ENCODE measurements around the gene XPR1. TPM values are rescaled to one million over a fixed set of nuclear protein-coding genes. Genes with fewer than 3 reads are reported as not detected.

The XPR1 gene
- total and polyA plus RNA-seq, 7 donors, result 3.7 to 19.1 (median 11.2) TPM

- Histone ChIP-seq H3K4me1 (peaks cover 34% of the 10 kb centered on the region), H3K4me3 (no peak overlapping the region), H3K36me3 (ENCODE audit: insufficient read depth in 1 of 2, low read depth in 1 of 2) (no peaks in the 10 kb centered on the region), H3K27ac (no peak overlapping the region), H3K27me3 (ENCODE audit: insufficient read depth in 3 of 3, low read length in 2 of 3) (peaks cover 0 to under 1% (median 0%) of the 10 kb centered on the region in 3 donors), H3K9me3 (no peaks in the 10 kb centered on the region)
- ATAC-seq (no peak), DNase-seq (no peak)
- TF ChIP-seq, protein P1, sequence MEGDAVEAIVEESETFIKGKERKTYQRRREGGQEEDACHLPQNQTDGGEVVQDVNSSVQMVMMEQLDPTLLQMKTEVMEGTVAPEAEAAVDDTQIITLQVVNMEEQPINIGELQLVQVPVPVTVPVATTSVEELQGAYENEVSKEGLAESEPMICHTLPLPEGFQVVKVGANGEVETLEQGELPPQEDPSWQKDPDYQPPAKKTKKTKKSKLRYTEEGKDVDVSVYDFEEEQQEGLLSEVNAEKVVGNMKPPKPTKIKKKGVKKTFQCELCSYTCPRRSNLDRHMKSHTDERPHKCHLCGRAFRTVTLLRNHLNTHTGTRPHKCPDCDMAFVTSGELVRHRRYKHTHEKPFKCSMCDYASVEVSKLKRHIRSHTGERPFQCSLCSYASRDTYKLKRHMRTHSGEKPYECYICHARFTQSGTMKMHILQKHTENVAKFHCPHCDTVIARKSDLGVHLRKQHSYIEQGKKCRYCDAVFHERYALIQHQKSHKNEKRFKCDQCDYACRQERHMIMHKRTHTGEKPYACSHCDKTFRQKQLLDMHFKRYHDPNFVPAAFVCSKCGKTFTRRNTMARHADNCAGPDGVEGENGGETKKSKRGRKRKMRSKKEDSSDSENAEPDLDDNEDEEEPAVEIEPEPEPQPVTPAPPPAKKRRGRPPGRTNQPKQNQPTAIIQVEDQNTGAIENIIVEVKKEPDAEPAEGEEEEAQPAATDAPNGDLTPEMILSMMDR (IDR thresholded peaks at IDR 0.05), result no peak
- 53 to 60% (median 56%) methylated on average over 4 of the region's 4 CpGs for WGBS, 3 donors
- intact Hi-C loops (cut with DNase I), result no loop called here
Measured at GRCh38 chr1:180927841-180928240, 296.0 kb downstream of the XPR1 start.

GRCh38 chr1:180928331-180929230 is 296.8 kb downstream of the XPR1 start:
- no peak overlapping the region for H3K27ac ChIP-seq
- no peaks in the 10 kb centered on the region for H3K9me3 ChIP-seq
- intact Hi-C loops (cut with DNase I), result no loop called here
- no peaks in the 10 kb centered on the region for H3K36me3 ChIP-seq (ENCODE audit: insufficient read depth in 1 of 2, low read depth in 1 of 2)
- TF ChIP-seq, protein P1 (IDR thresholded peaks at IDR 0.05), result no peak
- H3K4me1 ChIP-seq, result peaks cover 34% of the 10 kb centered on the region
- no peak overlapping the region for H3K4me3 ChIP-seq
- WGBS, 3 donors, result 60 to 77% (median 62%) methylated on average over 17 of the region's 17 CpGs
- DNase-seq, result no peak
- no peak for ATAC-seq
- H3K27me3 ChIP-seq (ENCODE audit: insufficient read depth in 3 of 3, low read length in 2 of 3), result no peaks in the 10 kb centered on the region

DNA sequence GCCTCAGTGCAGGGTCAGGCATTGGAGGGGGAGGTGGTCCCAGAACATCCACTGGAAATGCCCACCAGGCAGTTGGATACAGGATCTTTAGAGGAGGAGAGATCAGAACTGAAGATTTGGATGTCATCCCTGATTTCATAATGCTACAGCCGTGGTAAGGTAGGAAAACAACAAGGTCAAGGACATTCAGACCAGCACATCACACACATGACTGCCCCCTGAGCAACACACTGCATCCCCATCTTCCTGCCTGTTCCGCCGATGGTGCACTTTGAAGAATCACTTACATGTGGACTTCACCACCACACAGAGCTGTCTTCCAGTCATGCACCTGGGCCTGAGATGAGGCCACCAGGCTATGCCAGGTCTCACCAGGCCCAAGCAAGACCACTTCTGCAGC is 297.6 kb downstream of the XPR1 start:
- ATAC-seq, result no peak
- H3K27ac ChIP-seq, result no peak overlapping the region
- H3K27me3 ChIP-seq (ENCODE audit: insufficient read depth in 3 of 3, low read length in 2 of 3), result no peaks in the 10 kb centered on the region
- no peak for DNase-seq
- WGBS, 3 donors, result 73 to 92% (median 76%) methylated on average over 3 of the region's 3 CpGs
- H3K4me1 ChIP-seq, result peaks cover 34% of the 10 kb centered on the region
- intact Hi-C loops (cut with DNase I), result no loop called here
- TF ChIP-seq, protein P1 (IDR thresholded peaks at IDR 0.05), result no peak
- H3K9me3 ChIP-seq, result no peaks in the 10 kb centered on the region
- no peak overlapping the region for H3K4me3 ChIP-seq
- H3K36me3 ChIP-seq (ENCODE audit: insufficient read depth in 1 of 2, low read depth in 1 of 2), result no peaks in the 10 kb centered on the region

DNA sequence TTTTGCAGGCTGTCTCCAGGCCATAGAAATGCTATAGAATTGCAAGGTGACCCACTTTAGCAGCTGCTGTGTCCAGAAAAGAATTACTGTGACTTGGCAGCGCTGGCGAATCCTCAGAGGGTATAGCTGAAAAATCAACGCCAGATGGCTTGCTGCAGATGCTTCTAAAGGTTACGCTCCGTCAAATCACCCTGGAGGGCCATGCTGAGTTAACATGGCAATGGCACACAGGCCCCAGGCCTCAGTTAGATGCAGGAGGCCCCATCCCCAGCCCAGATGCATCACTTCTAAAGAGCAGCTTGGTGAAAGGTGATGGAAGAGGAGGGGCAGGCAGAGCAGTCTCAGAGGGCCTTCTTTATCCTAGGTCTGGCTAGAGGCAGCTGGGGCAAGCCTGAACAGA is 298.9 kb downstream of the XPR1 start:
- 66 to 86% (median 74%) methylated on average over 5 of the region's 5 CpGs for WGBS, 3 donors
- TF ChIP-seq, protein P1 (IDR thresholded peaks at IDR 0.05), result no peak
- no peaks in the 10 kb centered on the region for H3K27me3 ChIP-seq (ENCODE audit: insufficient read depth in 3 of 3, low read length in 2 of 3)
- DNase-seq (no peak), ATAC-seq (no peak)
- intact Hi-C loops (cut with DNase I), result no loop called here
- no peaks in the 10 kb centered on the region for H3K36me3 ChIP-seq (ENCODE audit: insufficient read depth in 1 of 2, low read depth in 1 of 2)
- no peak overlapping the region for H3K4me3 ChIP-seq
- H3K4me1 ChIP-seq, result peaks cover 33% of the 10 kb centered on the region
- no peak overlapping the region for H3K27ac ChIP-seq
- no peaks in the 10 kb centered on the region for H3K9me3 ChIP-seq

Data from psoas muscle (tissue), 8 donors.